ENCODE results near the gene SEC14L3. TPM values are rescaled to one million over a fixed set of nuclear protein-coding genes. Genes with fewer than 3 reads are reported as not detected.

SEC14L3 gene
- total RNA-seq, 2 experiments from 2014 or later = not detected

- BruUV-seq (replicated peaks) = no TSS peak
- H2AFZ ChIP-seq (ENCODE audit: low read length) = no peak overlapping the region
- H3K9me3 ChIP-seq (ENCODE audit: low read length) = no peaks in the 10 kb centered on the region
- no peaks in the 10 kb centered on the region for H4K20me1 ChIP-seq (ENCODE audit: insufficient read depth, low read length)
- TF ChIP-seq CTCF (conservative IDR thresholded peaks at IDR 0.05; ENCODE audit: low read length) = no peak
- no peak for TF ChIP-seq EZH2phosphoT487 (IDR thresholded peaks at IDR 0.05; ENCODE audit: borderline replicate concordance, low read depth, low read length)
- POLR2A ChIA-PET = no interaction called here
- no peak overlapping the region for H3K4me2 ChIP-seq (ENCODE audit: low read length)
- no peak overlapping the region for H3K4me3 ChIP-seq (ENCODE audit: low read depth, low read length, poor library complexity, severe bottlenecking)
- DNase-seq (ENCODE audit: low spot score) = no peak
- CTCF ChIA-PET (ENCODE audit: unreplicated experiment) = no interaction called here
- no peaks in the 10 kb centered on the region for H3K4me1 ChIP-seq (ENCODE audit: insufficient read depth, low read length, poor library complexity, severe bottlenecking)
- H3K79me2 ChIP-seq (ENCODE audit: insufficient read depth, low read depth, low read length) = no peaks in the 10 kb centered on the region
- intact Hi-C loops (cut with micrococcal nuclease; ENCODE audit: unreplicated experiment) = no loop called here
- no peaks in the 10 kb centered on the region for H3K36me3 ChIP-seq (ENCODE audit: insufficient read depth, low read length)
- no peak overlapping the region for H3K27ac ChIP-seq (ENCODE audit: low read depth, low read length, poor library complexity, severe bottlenecking)
- no peaks in the 10 kb centered on the region for H3K9me2 ChIP-seq (ENCODE audit: insufficient read depth, low read length)
Measured at GRCh38 chr22:30474683-30475424, 3.0 kb upstream of the SEC14L3 start.

GRCh38 chr22:30474121-30474520 is 2.3 kb upstream of the SEC14L3 start:
- no peak for TF ChIP-seq CTCF (conservative IDR thresholded peaks at IDR 0.05; ENCODE audit: low read length)
- no peak for TF ChIP-seq EZH2phosphoT487 (IDR thresholded peaks at IDR 0.05; ENCODE audit: borderline replicate concordance, low read depth, low read length)
- intact Hi-C loops (cut with micrococcal nuclease; ENCODE audit: unreplicated experiment) = no loop called here
- no peak overlapping the region for H3K4me3 ChIP-seq (ENCODE audit: low read depth, low read length, poor library complexity, severe bottlenecking)
- no peaks in the 10 kb centered on the region for H3K4me1 ChIP-seq (ENCODE audit: insufficient read depth, low read length, poor library complexity, severe bottlenecking)
- no peaks in the 10 kb centered on the region for H3K9me2 ChIP-seq (ENCODE audit: insufficient read depth, low read length)
- POLR2A ChIA-PET = no interaction called here
- no peaks in the 10 kb centered on the region for H3K36me3 ChIP-seq (ENCODE audit: insufficient read depth, low read length)
- no peak overlapping the region for H3K27ac ChIP-seq (ENCODE audit: low read depth, low read length, poor library complexity, severe bottlenecking)
- no peak overlapping the region for H2AFZ ChIP-seq (ENCODE audit: low read length)
- H4K20me1 ChIP-seq (ENCODE audit: insufficient read depth, low read length) = no peaks in the 10 kb centered on the region
- H3K79me2 ChIP-seq (ENCODE audit: insufficient read depth, low read depth, low read length) = no peaks in the 10 kb centered on the region
- BruUV-seq (replicated peaks) = no TSS peak
- CTCF ChIA-PET (ENCODE audit: unreplicated experiment) = interaction anchor here (0.9 kb wide), 1 partner anchor 25 kb away, joined by 3 read pairs; no protein-coding TSS in a partner anchor
- H3K4me2 ChIP-seq (ENCODE audit: low read length) = no peak overlapping the region
- DNase-seq (ENCODE audit: low spot score) = no peak
- H3K9me3 ChIP-seq (ENCODE audit: low read length) = no peaks in the 10 kb centered on the region

- intact Hi-C loops (cut with micrococcal nuclease; ENCODE audit: unreplicated experiment) = no loop called here
- no peaks in the 10 kb centered on the region for H3K4me1 ChIP-seq (ENCODE audit: insufficient read depth, low read length, poor library complexity, severe bottlenecking)
- no peak overlapping the region for H3K4me3 ChIP-seq (ENCODE audit: low read depth, low read length, poor library complexity, severe bottlenecking)
- ChIA-PET CTCF (ENCODE audit: unreplicated experiment) (interaction anchor here (0.9 kb wide), 1 partner anchor 24 kb away, joined by 3 read pairs; no protein-coding TSS in a partner anchor), POLR2A (interaction anchor here (0.6 kb wide), 1 partner anchor 261 kb away, joined by 3 read pairs; no protein-coding TSS in a partner anchor)
- H3K36me3 ChIP-seq (ENCODE audit: insufficient read depth, low read length) = no peaks in the 10 kb centered on the region
- H2AFZ ChIP-seq (ENCODE audit: low read length) = no peak overlapping the region
- no TSS peak for BruUV-seq (replicated peaks)
- no peak overlapping the region for H3K27ac ChIP-seq (ENCODE audit: low read depth, low read length, poor library complexity, severe bottlenecking)
- H3K79me2 ChIP-seq (ENCODE audit: insufficient read depth, low read depth, low read length) = no peaks in the 10 kb centered on the region
- no peak overlapping the region for H3K4me2 ChIP-seq (ENCODE audit: low read length)
- TF ChIP-seq CTCF (conservative IDR thresholded peaks at IDR 0.05; ENCODE audit: low read length) (no peak), EZH2phosphoT487 (IDR thresholded peaks at IDR 0.05; ENCODE audit: borderline replicate concordance, low read depth, low read length) (no peak)
- DNase-seq (ENCODE audit: low spot score) = no peak
- H3K9me3 ChIP-seq (ENCODE audit: low read length) = no peaks in the 10 kb centered on the region
- no peaks in the 10 kb centered on the region for H3K9me2 ChIP-seq (ENCODE audit: insufficient read depth, low read length)
- no peaks in the 10 kb centered on the region for H4K20me1 ChIP-seq (ENCODE audit: insufficient read depth, low read length)
Measured at GRCh38 chr22:30472994-30473720, 1.3 kb upstream of the SEC14L3 start.

All from OCI-LY7 (cell line).